ENCODE measurements around the gene SCFD2.
"Not testable (repeated sequence)": the region's sequence is repeated elsewhere in the genome, so short reads cannot be mapped to it uniquely, and the experiment has no call there.

The SCFD2 gene

GRCh38 chr4:52841682-52842456 is 524.0 kb downstream of the SCFD2 start:
- DNase-seq, result no peak

DNA sequence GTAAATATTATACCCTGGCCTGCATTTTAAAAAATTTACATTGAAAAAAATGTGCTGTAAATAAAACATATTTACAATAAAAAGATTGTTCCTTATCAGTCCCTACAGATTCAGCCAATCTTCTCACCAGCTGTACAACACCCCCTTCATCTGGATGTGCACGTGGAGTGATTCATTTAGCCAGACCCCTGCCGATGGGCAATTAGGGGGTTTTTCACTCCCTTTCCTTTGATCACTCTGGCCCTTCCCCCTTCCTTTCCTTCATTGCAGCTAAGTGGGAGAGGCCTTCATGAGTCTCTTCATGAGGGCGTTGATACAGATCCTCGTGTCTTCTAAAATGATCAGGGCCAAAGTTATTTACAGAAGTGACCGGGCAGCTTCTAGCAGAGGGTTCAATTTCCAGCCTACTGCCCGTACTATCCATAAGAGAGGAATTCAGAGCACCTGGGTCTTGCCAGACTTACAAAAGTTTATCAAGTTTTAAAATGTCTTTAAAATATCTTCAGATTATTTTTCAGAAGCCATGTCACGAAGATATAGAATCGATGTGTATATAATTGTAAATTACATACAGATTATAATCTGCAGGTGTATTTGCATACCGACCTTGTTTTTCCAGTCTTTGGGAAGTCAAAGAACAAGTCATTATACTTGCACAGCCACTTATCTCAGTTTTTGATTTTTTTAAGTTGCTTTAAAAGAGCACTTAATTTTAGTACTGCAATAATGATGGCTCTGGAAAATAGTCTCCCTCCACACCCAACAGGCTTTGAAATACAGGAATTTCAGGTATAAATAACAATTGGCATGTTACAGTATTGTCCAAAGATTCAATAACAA is 525.1 kb downstream of the SCFD2 start:
- DNase-seq, result no peak

DNA sequence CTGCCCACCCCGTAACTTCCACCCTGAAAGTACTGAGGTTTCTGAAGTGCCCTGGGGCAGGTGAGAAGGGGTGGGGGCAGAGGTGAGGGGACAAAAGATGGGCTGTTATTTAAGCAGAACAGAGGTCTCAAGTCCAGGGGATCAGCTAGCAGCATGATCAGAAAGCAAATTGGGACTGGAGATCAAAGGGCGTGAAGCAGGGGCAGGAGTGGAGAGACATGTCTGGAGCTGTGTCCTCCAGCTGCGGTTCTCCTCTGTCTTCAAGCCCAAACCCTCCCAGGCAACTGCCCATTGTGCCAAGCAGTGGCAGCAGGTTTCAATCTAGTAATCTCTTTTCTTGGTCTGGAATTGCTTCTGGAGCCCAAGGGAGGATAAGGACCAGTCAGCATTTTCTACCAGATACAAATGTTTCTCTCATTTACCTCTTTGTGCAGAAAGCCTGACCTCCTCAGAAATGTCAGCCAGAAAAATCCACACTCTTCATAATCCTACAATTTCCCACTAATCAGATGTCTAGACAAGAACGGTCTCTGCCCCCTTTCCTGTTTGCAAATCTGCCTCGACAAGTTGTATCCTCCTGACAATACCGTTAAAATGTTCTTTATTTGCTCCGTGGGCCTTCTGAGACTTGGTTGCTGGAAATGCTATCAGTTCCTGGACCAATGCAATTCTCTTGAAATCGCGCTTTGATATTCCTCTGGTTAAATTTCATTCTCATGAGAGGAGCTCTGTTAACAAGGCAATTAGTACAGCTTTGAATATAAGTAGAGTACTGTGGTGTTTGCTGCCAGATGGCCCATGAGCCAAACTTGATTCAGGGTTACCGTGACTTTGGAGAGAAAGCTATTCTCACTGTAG is 526.9 kb downstream of the SCFD2 start:
- DNase-seq, result no peak

DNA sequence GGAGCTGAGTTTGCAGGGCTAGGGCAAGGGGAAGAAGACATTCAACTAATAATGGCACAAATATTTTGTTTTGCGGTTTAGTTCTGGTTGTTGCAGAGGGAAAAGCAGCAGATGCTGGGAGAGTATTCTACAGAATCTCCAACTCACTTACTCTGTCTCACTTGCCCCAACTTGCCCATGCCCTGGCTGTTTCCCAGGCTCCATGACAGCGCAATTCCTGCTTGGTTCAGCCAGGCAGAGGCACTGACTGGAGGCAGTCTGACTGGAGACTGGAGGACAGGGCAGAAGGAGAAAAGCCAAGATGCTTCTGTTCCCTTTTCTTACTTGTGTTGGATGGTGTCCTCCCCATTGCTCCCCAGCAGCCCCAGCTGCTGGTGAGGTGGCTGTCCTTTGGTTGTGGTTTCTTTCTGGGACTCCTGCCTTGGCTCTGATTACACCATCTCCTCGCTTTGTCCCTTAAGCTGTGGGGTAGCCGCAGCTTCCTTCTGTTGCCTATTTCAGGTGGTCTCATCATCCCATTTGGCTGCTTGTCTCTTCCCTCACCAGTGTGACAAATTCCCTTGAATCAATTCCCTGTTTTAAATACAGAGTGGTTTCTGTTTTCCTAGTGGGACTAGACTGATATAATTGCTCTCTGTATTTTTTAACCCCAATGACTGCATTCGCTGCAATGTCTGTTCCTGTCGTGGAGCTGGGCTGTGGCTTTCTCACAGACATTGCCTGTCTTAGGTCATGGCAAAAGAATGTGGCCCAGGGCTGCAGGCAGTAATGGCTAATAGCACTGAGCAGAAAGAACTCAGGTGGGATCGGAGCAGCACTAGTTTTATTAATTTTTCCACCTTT is 527.9 kb downstream of the SCFD2 start:
- no peak for DNase-seq

GRCh38 chr4:52836678-52837077 is 529.2 kb downstream of the SCFD2 start:
- DNase-seq, result no peak

- no peak for DNase-seq
Observed at GRCh38 chr4:52836120-52836519, 529.7 kb downstream of the SCFD2 start.

GRCh38 chr4:52834641-52835456 is 531.0 kb downstream of the SCFD2 start:
- not testable (repeated sequence) for DNase-seq

GRCh38 chr4:52833941-52834525 is 531.8 kb downstream of the SCFD2 start:
- DNase-seq, result no peak

GRCh38 chr4:52825460-52826090 is 540.3 kb downstream of the SCFD2 start:
- no peak for DNase-seq

- no peak for DNase-seq
Observed at GRCh38 chr4:52824603-52825459, 541.0 kb downstream of the SCFD2 start.

DNA sequence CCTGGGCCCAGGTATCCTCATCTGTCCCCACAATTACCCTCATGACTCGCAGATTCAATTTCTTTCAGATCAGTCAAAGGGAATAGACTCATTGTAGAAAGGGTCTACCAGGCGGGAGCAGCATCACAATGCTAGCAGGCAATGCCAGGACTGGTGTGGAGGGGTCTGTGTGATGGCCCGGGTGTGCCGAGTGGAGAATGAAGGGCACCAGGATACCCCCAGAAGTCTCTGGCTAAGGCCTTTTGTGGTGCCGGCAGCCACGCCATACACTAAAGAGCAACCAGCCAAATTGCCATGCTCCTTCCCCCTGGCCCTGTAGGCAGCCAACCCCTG is 541.6 kb downstream of the SCFD2 start:
- DNase-seq, result no peak

GRCh38 chr4:52823702-52824092 is 542.2 kb downstream of the SCFD2 start:
- no peak for DNase-seq

Measured in stimulated activated CD4-positive, alpha-beta T cell treated with anti-CD3 and anti-CD28 coated beads, Interleukin-2, amount 100 ng/mL, for 48 hours (primary cell).